Measurements from ENCODE around the gene ZFP57. TPM values are rescaled to one million over a fixed set of nuclear protein-coding genes. Genes with fewer than 3 reads are reported as not detected.

The ZFP57 gene
- total RNA-seq, 1 experiment from 2014 or later: 0.83 TPM

DNA sequence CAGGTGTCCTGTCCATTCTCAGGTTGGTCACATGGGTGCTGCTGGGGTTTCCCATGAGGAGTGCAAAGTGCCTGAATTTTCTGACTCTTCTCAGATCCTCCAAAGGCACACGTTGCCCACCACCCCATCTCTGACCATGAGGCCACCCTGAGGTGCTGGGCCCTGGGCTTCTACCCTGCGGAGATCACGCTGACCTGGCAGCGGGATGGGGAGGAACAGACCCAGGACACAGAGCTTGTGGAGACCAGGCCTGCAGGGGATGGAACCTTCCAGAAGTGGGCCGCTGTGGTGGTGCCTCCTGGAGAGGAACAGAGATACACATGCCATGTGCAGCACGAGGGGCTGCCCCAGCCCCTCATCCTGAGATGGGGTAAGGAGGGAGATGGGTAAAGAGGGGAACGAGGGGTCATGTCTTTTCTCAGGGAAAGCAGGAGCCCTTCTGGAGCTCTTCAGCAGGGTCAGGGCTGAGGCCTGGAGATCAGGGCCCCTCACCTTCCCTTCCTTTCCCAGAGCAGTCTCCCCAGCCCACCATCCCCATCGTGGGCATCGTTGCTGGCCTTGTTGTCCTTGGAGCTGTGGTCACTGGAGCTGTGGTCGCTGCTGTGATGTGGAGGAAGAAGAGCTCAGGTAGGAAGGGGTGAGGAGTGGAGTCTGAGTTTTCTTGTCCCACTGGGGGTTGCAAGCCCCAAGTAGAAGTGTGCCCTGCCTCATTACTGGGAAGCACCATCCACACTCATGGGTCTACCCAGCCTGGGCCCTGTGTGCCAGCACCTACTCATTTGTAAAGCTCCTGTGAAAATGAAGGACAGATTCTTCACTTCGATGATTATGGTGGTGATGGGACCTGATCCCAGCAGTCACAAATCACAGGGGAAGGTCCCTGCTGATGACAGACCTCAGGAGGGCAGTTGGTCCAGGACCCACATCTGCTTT is 44.3 kb upstream of the ZFP57 start:
- Mint-ChIP-seq H3K9me3 (ENCODE audit: low read depth, unreplicated experiment) (no peaks in the 10 kb centered on the region), H3K27ac (ENCODE audit: unreplicated experiment) (no peak overlapping the region), H3K27me3 (ENCODE audit: unreplicated experiment) (no peaks in the 10 kb centered on the region), H3K4me1 (ENCODE audit: low read depth, unreplicated experiment) (no peaks in the 10 kb centered on the region), H3K4me3 (ENCODE audit: low read depth, unreplicated experiment) (peak overlapping the region; percentile 67), H3K36me3 (ENCODE audit: insufficient read depth, unreplicated experiment) (peaks cover 24% of the 10 kb centered on the region)
- CTCF ChIA-PET: no interaction called here
- TF ChIP-seq, protein P1, sequence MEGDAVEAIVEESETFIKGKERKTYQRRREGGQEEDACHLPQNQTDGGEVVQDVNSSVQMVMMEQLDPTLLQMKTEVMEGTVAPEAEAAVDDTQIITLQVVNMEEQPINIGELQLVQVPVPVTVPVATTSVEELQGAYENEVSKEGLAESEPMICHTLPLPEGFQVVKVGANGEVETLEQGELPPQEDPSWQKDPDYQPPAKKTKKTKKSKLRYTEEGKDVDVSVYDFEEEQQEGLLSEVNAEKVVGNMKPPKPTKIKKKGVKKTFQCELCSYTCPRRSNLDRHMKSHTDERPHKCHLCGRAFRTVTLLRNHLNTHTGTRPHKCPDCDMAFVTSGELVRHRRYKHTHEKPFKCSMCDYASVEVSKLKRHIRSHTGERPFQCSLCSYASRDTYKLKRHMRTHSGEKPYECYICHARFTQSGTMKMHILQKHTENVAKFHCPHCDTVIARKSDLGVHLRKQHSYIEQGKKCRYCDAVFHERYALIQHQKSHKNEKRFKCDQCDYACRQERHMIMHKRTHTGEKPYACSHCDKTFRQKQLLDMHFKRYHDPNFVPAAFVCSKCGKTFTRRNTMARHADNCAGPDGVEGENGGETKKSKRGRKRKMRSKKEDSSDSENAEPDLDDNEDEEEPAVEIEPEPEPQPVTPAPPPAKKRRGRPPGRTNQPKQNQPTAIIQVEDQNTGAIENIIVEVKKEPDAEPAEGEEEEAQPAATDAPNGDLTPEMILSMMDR (IDR thresholded peaks at IDR 0.05; ENCODE audit: unreplicated experiment): no peak
- intact Hi-C loops (cut with micrococcal nuclease; ENCODE audit: unreplicated experiment): no loop called here
- DNase-seq: no peak
- no TSS peak for BruUV-seq (replicated peaks)

DNA sequence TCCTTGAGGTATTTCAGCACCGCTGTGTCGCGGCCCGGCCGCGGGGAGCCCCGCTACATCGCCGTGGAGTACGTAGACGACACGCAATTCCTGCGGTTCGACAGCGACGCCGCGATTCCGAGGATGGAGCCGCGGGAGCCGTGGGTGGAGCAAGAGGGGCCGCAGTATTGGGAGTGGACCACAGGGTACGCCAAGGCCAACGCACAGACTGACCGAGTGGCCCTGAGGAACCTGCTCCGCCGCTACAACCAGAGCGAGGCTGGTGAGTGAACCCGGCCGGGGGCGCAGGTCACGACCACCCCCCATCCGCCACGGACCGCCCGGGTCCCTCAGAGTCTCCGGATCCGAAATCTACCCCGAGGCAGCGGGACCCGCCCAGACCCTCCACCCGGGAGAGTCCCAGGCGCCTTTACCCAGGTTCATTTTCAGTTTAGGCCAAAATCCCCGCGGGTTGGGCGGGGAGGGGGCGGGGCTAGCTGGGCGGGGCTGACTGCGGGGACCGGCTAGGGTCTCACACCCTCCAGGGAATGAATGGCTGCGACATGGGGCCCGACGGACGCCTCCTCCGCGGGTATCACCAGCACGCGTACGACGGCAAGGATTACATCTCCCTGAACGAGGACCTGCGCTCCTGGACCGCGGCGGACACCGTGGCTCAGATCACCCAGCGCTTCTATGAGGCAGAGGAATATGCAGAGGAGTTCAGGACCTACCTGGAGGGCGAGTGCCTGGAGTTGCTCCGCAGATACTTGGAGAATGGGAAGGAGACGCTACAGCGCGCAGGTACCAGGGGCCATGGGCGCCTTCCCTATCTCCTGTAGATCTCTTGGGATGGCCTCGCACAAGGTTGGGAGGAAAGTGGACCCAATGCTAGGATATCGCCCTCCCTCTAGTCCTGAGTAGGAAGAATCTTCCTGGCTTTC is 43.0 kb upstream of the ZFP57 start:
- H3K36me3 Mint-ChIP-seq (ENCODE audit: insufficient read depth, unreplicated experiment): peaks cover 24% of the 10 kb centered on the region
- H3K4me3 Mint-ChIP-seq (ENCODE audit: low read depth, unreplicated experiment): peak overlapping the region; percentile 67
- BruUV-seq (replicated peaks): TSS peak; percentile 39
- intact Hi-C loops (cut with micrococcal nuclease; ENCODE audit: unreplicated experiment): no loop called here
- CTCF ChIA-PET: no interaction called here
- H3K9me3 Mint-ChIP-seq (ENCODE audit: low read depth, unreplicated experiment): no peaks in the 10 kb centered on the region
- TF ChIP-seq, protein P1 (IDR thresholded peaks at IDR 0.05; ENCODE audit: unreplicated experiment): no peak
- peak overlapping the region; percentile 59 for H3K27ac Mint-ChIP-seq (ENCODE audit: unreplicated experiment)
- DNase-seq: peak; percentile 17
- H3K27me3 Mint-ChIP-seq (ENCODE audit: unreplicated experiment): no peaks in the 10 kb centered on the region
- H3K4me1 Mint-ChIP-seq (ENCODE audit: low read depth, unreplicated experiment): no peaks in the 10 kb centered on the region

DNA sequence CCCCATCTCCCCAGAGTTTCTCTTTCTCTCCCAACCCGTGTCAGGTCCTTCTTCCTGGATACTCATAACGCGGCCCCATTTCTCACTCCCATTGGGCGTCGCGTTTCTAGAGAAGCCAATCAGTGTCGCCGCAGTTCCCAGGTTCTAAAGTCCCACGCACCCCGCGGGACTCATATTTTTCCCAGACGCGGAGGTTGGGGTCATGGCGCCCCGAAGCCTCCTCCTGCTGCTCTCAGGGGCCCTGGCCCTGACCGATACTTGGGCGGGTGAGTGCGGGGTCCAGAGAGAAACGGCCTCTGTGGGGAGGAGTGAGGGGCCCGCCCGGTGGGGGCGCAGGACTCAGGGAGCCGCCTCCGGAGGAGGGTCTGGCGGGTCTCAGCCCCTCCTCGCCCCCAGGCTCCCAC is 42.3 kb upstream of the ZFP57 start, which contains the start of gene HLA-F:
Gene HLA-F, plus strand, starts transcription at position 173 of the 404 bp plus-strand sequence. Its CDS starts 30 bp downstream, at position 203.
- TF ChIP-seq, protein P1 (IDR thresholded peaks at IDR 0.05; ENCODE audit: unreplicated experiment): no peak
- H3K36me3 Mint-ChIP-seq (ENCODE audit: insufficient read depth, unreplicated experiment): peaks cover 24% of the 10 kb centered on the region
- H3K4me3 Mint-ChIP-seq (ENCODE audit: low read depth, unreplicated experiment): peak within 1 kb of the TSS; percentile 67
- CTCF ChIA-PET: no interaction called here
- no peaks in the 10 kb centered on the region for H3K4me1 Mint-ChIP-seq (ENCODE audit: low read depth, unreplicated experiment)
- intact Hi-C loops (cut with micrococcal nuclease; ENCODE audit: unreplicated experiment): no loop called here
- H3K27me3 Mint-ChIP-seq (ENCODE audit: unreplicated experiment): no peaks in the 10 kb centered on the region
- DNase-seq: peak; percentile 84
- no TSS peak for BruUV-seq (replicated peaks)
- H3K9me3 Mint-ChIP-seq (ENCODE audit: low read depth, unreplicated experiment): no peaks in the 10 kb centered on the region
- peak within 1 kb of the TSS; percentile 59 for H3K27ac Mint-ChIP-seq (ENCODE audit: unreplicated experiment)

DNA sequence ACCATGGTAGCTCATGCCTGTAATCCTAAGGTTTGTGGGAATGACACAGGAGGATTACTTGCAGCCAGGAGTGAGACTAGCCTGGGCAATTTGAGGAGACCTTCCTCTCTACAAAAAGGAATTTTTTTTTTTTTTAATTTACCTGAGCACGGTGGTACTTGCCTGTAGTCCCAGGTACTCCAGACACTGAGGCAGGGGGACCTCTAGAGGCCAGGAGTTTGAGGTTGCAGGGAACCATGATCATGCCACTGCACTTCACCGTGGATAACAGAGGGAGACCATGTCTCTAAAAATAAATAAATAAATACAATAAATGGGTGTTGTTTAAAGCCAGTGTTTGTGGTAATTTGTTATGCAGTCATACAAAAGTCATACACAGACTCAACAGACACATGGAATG is 39.9 kb upstream of the ZFP57 start:
- intact Hi-C loops (cut with micrococcal nuclease; ENCODE audit: unreplicated experiment): no loop called here
- BruUV-seq (replicated peaks): no TSS peak
- H3K36me3 Mint-ChIP-seq (ENCODE audit: insufficient read depth, unreplicated experiment): peaks cover 24% of the 10 kb centered on the region
- H3K9me3 Mint-ChIP-seq (ENCODE audit: low read depth, unreplicated experiment): no peaks in the 10 kb centered on the region
- TF ChIP-seq, protein P1 (IDR thresholded peaks at IDR 0.05; ENCODE audit: unreplicated experiment): no peak
- DNase-seq: peak; percentile 38
- H3K4me1 Mint-ChIP-seq (ENCODE audit: low read depth, unreplicated experiment): no peaks in the 10 kb centered on the region
- H3K27me3 Mint-ChIP-seq (ENCODE audit: unreplicated experiment): no peaks in the 10 kb centered on the region
- no peak overlapping the region for H3K4me3 Mint-ChIP-seq (ENCODE audit: low read depth, unreplicated experiment)
- CTCF ChIA-PET: no interaction called here
- no peak overlapping the region for H3K27ac Mint-ChIP-seq (ENCODE audit: unreplicated experiment)
